MCF 10A (cell line): Measurements from ENCODE around the gene CDK19. TPM values are rescaled to one million over a fixed set of nuclear protein-coding genes. Genes with fewer than 3 reads are reported as not detected.

Experiments used
- BruUV-seq: library from RNA; stranded (reverse); fragments of 400-500 nt; replicated peaks from 2 replicates; lab custom pipeline; 2021; lab: Mats Ljungman, UMichigan
- CTCF ChIA-PET: fragments of 300-600 bp; sonication (Branson Sonifier 250); formaldehyde crosslinking; extraction: SDS; loops from one replicate; lab custom pipeline; 2021; ENCODE audit warnings: antibody characterized with exemption, inconsistent platforms; lab: Yijun Ruan, JAX
- POLR2A ChIA-PET: fragments of 300-600, 350-650 bp; sonication (Branson Sonifier 250); formaldehyde crosslinking; extraction: SDS; loops from one replicate; lab custom pipeline; 2020; ENCODE audit warnings: antibody characterized with exemption, inconsistent platforms; lab: Yijun Ruan, JAX
- DNase-seq: peaks from one replicate; pipeline ENCODE4 v3.0.0-alpha.2; 2018; ENCODE audit not compliant: unreplicated experiment
- H3K27ac Mint-ChIP-seq: one replicate; pipeline ENCODE4 v1.8.0; 2022; ENCODE audit warnings: mild to moderate bottlenecking, low read depth, mixed read lengths; ENCODE audit not compliant: unreplicated experiment
- H3K27me3 Mint-ChIP-seq: one replicate; pipeline ENCODE4 v1.8.0; 2022; ENCODE audit warnings: mixed read lengths; ENCODE audit not compliant: insufficient read depth, unreplicated experiment
- H3K36me3 Mint-ChIP-seq: one replicate; pipeline ENCODE4 v1.8.0; 2022; ENCODE audit warnings: mild to moderate bottlenecking, moderate library complexity, mixed read lengths; ENCODE audit not compliant: insufficient read depth, unreplicated experiment
- H3K4me1 Mint-ChIP-seq: one replicate; pipeline ENCODE4 v1.8.0; 2022; ENCODE audit warnings: mixed read lengths; ENCODE audit not compliant: insufficient read depth, unreplicated experiment
- H3K4me3 Mint-ChIP-seq: one replicate; pipeline ENCODE4 v1.8.0; 2022; ENCODE audit warnings: mild to moderate bottlenecking, moderate library complexity, mixed read lengths; ENCODE audit not compliant: unreplicated experiment
- H3K9me3 Mint-ChIP-seq: one replicate; pipeline ENCODE4 v1.8.0; 2022; ENCODE audit warnings: mixed read lengths; ENCODE audit not compliant: unreplicated experiment
- CTCF ChIP-seq: fragments of 200-600 bp; IDR thresholded peaks from one replicate; pipeline ENCODE4 v1.8.0; 2022; ENCODE audit warnings: antibody characterized with exemption, mild to moderate bottlenecking; ENCODE audit not compliant: unreplicated experiment
- intact Hi-C: fragments of 100-400 bp; cut with micrococcal nuclease; formaldehyde crosslinking; loops from 2 replicates; pipeline ENCODE4 v1.14.1; 2022
- total RNA-seq: library from RNA; stranded (reverse); gene quantifications from 2 replicates; pipeline ENCODE4 v1.2.3, GENCODE V29; 2022

Gene CDK19
- total RNA-seq, 1 experiment from 2014 or later, result 10.2 TPM

- no peak for TF ChIP-seq CTCF
- Mint-ChIP-seq H3K4me1 (peaks cover 30% of the 10 kb centered on the region), H3K36me3 (no peaks in the 10 kb centered on the region), H3K27me3 (no peaks in the 10 kb centered on the region), H3K9me3 (peaks cover 5% of the 10 kb centered on the region), H3K27ac (no peak overlapping the region), H3K4me3 (no peak overlapping the region)
- intact Hi-C loops, result no loop called here
- ChIA-PET POLR2A (interaction anchor here (0.9 kb wide), 1 partner anchor 21 kb away, joined by 3 read pairs; no protein-coding TSS in a partner anchor), CTCF (interaction anchor here (0.6 to 0.8 kb wide), 2 partner anchors 11 to 130 kb away, joined by 3 to 4 read pairs; no protein-coding TSS in a partner anchor)
- BruUV-seq, result no TSS peak
- DNase-seq, result no peak
Measured at GRCh38 chr6:110660066-110660655, 155.1 kb downstream of the CDK19 start.

- Mint-ChIP-seq H3K36me3 (no peaks in the 10 kb centered on the region), H3K27ac (no peak overlapping the region), H3K4me3 (no peak overlapping the region), H3K27me3 (no peaks in the 10 kb centered on the region), H3K4me1 (peaks cover 24% of the 10 kb centered on the region), H3K9me3 (peaks cover 5% of the 10 kb centered on the region)
- POLR2A ChIA-PET, result interaction anchor here (0.6 kb wide), 1 partner anchor 324 kb away, joined by 4 read pairs; no protein-coding TSS in a partner anchor
- CTCF ChIA-PET, result interaction anchor here (0.5 to 0.9 kb wide), 2 partner anchors 67 to 294 kb away, joined by 3 read pairs; no protein-coding TSS in a partner anchor
- BruUV-seq, result no TSS peak
- intact Hi-C loops, result no loop called here
- DNase-seq, result no peak
- TF ChIP-seq CTCF, result no peak
Measured at GRCh38 chr6:110658631-110659211, 156.5 kb downstream of the CDK19 start.

GRCh38 chr6:110656492-110656891 is 158.8 kb downstream of the CDK19 start:
- no peak overlapping the region for H3K27ac Mint-ChIP-seq
- POLR2A ChIA-PET, result no interaction called here
- CTCF ChIA-PET, result interaction anchor here (1.6 kb wide), 1 partner anchor 129 kb away, joined by 3 read pairs; no protein-coding TSS in a partner anchor
- no peak overlapping the region for H3K4me3 Mint-ChIP-seq
- no peak for TF ChIP-seq CTCF
- no peaks in the 10 kb centered on the region for H3K27me3 Mint-ChIP-seq
- DNase-seq, result no peak
- H3K4me1 Mint-ChIP-seq, result peaks cover 13% of the 10 kb centered on the region
- no TSS peak for BruUV-seq
- intact Hi-C loops, result no loop called here
- no peaks in the 10 kb centered on the region for H3K36me3 Mint-ChIP-seq
- peaks cover 5% of the 10 kb centered on the region for H3K9me3 Mint-ChIP-seq

- Mint-ChIP-seq H3K4me3 (no peak overlapping the region), H3K4me1 (peaks cover 11% of the 10 kb centered on the region), H3K36me3 (no peaks in the 10 kb centered on the region), H3K9me3 (peaks cover 5% of the 10 kb centered on the region), H3K27me3 (no peaks in the 10 kb centered on the region), H3K27ac (no peak overlapping the region)
- POLR2A ChIA-PET, result no interaction called here
- intact Hi-C loops, result no loop called here
- DNase-seq, result no peak
- CTCF ChIA-PET, result interaction anchor here (1.6 kb wide), 1 partner anchor 129 kb away, joined by 3 read pairs; no protein-coding TSS in a partner anchor
- no peak for TF ChIP-seq CTCF
- no TSS peak for BruUV-seq
Measured at GRCh38 chr6:110655821-110656220, 159.4 kb downstream of the CDK19 start.
